A549 treated with Mapracorat at 1 μM for 4 hours (cell line): ENCODE measurements around the gene ATP1A2. TPM values are rescaled to one million over a fixed set of nuclear protein-coding genes. Genes with fewer than 3 reads are reported as not detected.

Source experiments
- total RNA-seq: library from RNA; stranded (reverse); fragments of 200-300 nt; extraction: Qiagen RNA extraction; gene quantifications from 5 replicates; pipeline ENCODE4 v1.2.3, GENCODE V29; 2022

The ATP1A2 gene
- 0.04 to 0.10 TPM (median 0.05 TPM) in 5 replicates for total RNA-seq

GRCh38 chr1:160115545-160116282 is at the start of gene ATP1A2:
TSS of gene ATP1A2 (plus strand) at chr1:160115759. CDS start at chr1:160115862, 103 bp downstream.

DNA sequence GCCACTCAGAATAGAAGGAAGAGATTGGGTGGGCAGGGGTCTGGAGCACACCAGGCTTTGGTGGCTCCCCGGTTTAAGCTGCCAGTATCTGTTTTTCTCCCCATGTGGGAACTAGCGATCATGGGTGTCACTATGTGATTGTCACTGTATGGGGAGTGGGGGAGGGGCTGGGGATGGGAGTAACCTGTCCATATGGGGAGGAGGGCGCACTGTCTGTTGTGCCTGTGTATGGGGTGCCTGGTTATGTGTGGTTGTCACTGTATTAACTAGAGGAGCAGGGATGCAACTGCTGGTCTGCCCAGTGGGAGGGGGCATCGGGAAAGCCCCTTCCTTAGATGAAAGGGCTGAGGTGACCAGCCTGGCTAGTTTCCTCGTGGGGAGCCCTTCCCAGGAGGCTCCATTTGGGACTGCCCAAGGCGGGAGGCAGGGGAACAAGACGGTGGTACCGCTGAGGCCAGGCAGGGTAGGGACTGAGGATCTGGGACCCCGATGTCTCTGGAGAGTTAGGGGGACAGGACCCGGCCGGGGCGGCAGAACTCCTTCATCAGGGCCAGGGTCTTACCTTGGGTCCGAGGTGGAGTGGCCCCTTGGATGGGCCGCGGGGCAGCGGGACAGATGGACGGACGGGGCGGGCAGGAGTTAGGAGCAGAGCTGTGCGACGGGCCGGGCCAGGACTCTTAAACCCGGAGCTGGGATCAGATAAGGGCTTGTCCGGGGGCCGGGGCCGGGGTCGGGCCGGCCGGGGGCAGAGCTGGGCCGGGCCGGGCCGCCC is 45.9 kb upstream of the ATP1A2 start, which contains the start of gene KCNJ10:
KCNJ10 (minus strand) TSS at position 701 of the 772 bp plus-strand sequence. CDS start 27,628 bp downstream, outside the sequence.

DNA sequence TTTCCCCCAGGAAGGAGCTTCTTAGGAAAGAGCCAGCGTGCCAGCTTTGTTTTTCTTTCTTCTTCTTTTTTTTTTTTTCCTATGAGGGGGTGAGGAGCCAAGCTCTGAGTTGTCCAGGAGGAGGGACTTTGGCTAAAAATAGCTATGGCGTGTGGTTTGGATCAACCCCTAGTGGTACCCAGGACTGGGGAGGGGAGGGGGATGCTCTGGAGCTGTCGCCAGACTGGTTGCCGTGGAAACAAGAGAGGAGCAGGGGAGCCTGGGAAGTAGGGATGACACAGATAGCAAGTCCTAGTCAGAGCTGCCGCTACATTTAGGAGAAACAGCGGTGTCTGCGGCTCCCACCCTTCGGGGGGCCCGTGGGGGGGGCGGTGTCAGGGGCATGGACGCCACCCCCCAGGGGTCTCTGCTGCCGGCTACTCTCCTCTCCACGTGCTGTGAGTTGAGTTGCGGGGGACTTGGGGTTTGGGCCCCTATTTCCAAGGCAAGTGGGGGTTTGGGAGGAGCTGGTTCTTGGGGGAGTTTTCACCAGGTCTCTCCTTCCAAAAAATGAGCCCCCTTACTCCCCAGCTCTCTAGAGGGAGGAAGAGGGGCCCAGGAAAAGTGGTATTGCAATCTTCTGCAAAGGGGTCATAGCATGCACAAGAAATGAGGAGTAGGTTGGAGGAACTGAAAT is 34.2 kb upstream of the ATP1A2 start, which contains the start of gene KCNJ9:
KCNJ9 (plus strand) TSS at position 278 of the 676 bp plus-strand sequence. CDS start 2,493 bp downstream, outside the sequence.

GRCh38 chr1:160097911-160098851 is 17.4 kb upstream of the ATP1A2 start, which contains the start of gene IGSF8:
TSS of gene IGSF8 (minus strand) at chr1:160098619. CDS start at chr1:160098472, 147 bp downstream.

DNA sequence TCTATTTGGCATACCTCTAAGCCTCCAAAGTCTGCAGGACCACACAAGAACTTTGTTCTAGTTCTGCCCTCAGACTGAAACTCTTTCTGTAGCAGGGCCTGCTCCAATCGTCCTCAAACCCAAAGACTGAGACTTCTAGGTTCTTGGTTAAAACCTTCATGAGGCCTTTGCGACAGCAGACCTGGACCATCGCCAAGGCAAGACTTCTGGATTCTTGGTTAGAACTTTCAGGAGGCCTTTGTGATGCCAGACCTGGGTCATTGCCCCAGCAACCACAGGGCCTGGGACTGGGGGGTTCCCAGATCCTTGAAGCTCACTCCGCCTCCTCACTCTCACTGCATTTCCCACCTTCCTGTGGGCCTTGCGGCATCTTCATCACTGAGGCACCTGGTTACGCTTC is 35.7 kb downstream of the ATP1A2 start, which contains the start of gene ATP1A4:
ATP1A4 (plus strand) TSS at position 301 of the 400 bp plus-strand sequence. CDS start 438 bp downstream, outside the sequence.

DNA sequence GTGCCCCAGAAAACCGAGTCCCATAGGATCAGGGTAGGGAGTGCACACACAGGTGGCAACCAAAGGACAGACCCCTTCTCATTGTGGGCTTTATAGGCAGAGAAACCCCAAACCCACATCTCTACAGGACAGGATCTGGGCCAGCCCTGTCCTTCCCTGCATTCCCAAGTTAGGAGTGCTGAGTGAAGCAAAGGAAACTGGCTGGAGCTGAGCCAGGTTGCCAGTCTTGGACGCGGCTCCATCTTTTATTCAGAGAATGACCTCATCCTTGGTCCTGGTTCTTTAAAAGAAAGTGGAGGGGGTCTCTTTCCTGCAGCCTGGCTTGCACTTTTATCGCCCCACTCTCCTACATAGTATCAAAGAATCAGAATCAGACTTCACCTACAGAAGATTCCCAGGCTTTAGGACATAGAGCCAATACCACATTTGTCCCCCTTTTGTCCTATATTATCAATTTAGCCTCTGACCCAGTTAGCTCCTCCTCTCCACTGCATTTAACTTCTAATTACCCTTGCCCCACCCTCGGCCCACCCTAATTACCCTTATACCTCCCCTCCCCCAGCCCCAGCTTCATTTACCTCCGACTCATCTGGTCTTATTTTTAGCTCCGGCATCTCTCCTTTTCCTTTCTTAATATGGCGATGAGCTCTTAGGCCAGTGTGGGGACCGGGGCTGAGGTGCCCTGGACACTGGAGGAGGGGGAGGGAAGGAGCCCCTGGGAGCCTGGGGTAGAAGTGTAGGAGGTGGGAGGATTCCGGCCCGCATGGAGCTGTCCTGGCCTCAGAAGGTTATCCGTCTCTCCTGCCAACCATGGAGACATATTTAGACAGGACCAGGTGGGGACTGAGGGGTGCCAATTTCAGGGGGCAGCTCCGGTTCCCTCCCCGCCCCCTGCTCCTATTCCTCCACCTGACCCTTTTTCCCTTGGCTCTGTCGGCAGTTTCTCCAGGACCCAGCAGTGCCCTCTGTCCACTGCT is 74.4 kb downstream of the ATP1A2 start, which contains the start of gene CASQ1:
CASQ1 (plus strand) TSS at position 927 of the 977 bp plus-strand sequence. CDS start 177 bp downstream, outside the sequence.

Other genes starting within 250 kb of the ATP1A2 start
- gene CFAP45, start 215.6 kb upstream of the ATP1A2 start, total RNA-seq, result 0.73 to 1.1 TPM (median 0.92 TPM) in 5 replicates
- gene TAGLN2, start 190.3 kb upstream of the ATP1A2 start, total RNA-seq, result 990 to 1,051 TPM (median 1,033 TPM) in 5 replicates
- 0.13 to 0.26 TPM (median 0.23 TPM) in 5 replicates for gene IGSF9, start 170.1 kb upstream of the ATP1A2 start, total RNA-seq
- gene SLAMF9, start 161.5 kb upstream of the ATP1A2 start, total RNA-seq, result 0.12 to 0.94 TPM (median 0.49 TPM) in 5 replicates
- 3.8 to 4.4 TPM (median 4.2 TPM) in 5 replicates for gene PIGM, start 83.8 kb upstream of the ATP1A2 start, total RNA-seq
- gene KCNJ10, start 45.6 kb upstream of the ATP1A2 start, total RNA-seq, result not detected in 5 replicates
- gene KCNJ9, start 34.2 kb upstream of the ATP1A2 start, total RNA-seq, result not detected in 5 replicates
- 6.4 to 10.7 TPM (median 9.3 TPM) in 5 replicates for gene IGSF8, start 17.1 kb upstream of the ATP1A2 start, total RNA-seq
- not detected in 5 replicates for gene ATP1A4, start 35.8 kb downstream of the ATP1A2 start, total RNA-seq
- gene CASQ1, start 74.8 kb downstream of the ATP1A2 start, total RNA-seq, result not detected in 5 replicates
- gene PEA15, start 89.6 kb downstream of the ATP1A2 start, total RNA-seq, result 177 to 215 TPM (median 186 TPM) in 5 replicates
- gene DCAF8, start 146.8 kb downstream of the ATP1A2 start, total RNA-seq, result 40.5 to 56.2 TPM (median 51.8 TPM) in 5 replicates
- 20.8 to 27.6 TPM (median 24.2 TPM) in 5 replicates for gene PEX19, start 169.4 kb downstream of the ATP1A2 start, total RNA-seq
- 74.1 to 94.3 TPM (median 86.1 TPM) in 5 replicates for gene COPA, start 227.5 kb downstream of the ATP1A2 start, total RNA-seq
- 38.1 to 48.5 TPM (median 46.2 TPM) in 5 replicates for gene NCSTN, start 227.6 kb downstream of the ATP1A2 start, total RNA-seq